NCI-H510A treated with DMSO at 0.1 percent for 48 hours (cell line): ENCODE measurements around the gene TAS1R2.

ENCODE experiments used
- DNase-seq: peaks from one replicate; lab custom pipeline; 2025; lab: John Stamatoyannopoulos, UW

TAS1R2 gene

GRCh38 chr1:18799454-18799853, 60.0 kb downstream of the TAS1R2 start:
- no peak for DNase-seq

- DNase-seq = no peak
These were observed 60.5 kb downstream of the TAS1R2 start for GRCh38 chr1:18798946-18799345.

- DNase-seq = no peak
These were observed 60.9 kb downstream of the TAS1R2 start for GRCh38 chr1:18798533-18798932.

GRCh38 chr1:18796950-18797349, 62.5 kb downstream of the TAS1R2 start:
- DNase-seq = no peak

GRCh38 chr1:18795002-18795689, 64.3 kb downstream of the TAS1R2 start:
- DNase-seq = no peak

- no peak for DNase-seq
These were observed 64.9 kb downstream of the TAS1R2 start for GRCh38 chr1:18794561-18794960.

- DNase-seq = no peak
These were observed 65.4 kb downstream of the TAS1R2 start for GRCh38 chr1:18794051-18794450.

GRCh38 chr1:18793164-18793563, 66.3 kb downstream of the TAS1R2 start:
- no peak for DNase-seq

- no peak for DNase-seq
These were observed 66.7 kb downstream of the TAS1R2 start for GRCh38 chr1:18792747-18793146.
